T-helper 22 cell (primary cell): Measurements from ENCODE around the gene SELENOP.
"Not testable (repeated sequence)": the region's sequence is repeated elsewhere in the genome, so short reads cannot be mapped to it uniquely, and the experiment has no call there.

Source experiments
- DNase-seq: peaks from one replicate; pipeline ENCODE4 v3.0.0-alpha.2; 2020; ENCODE audit warnings: low read depth

The SELENOP gene, protein sequence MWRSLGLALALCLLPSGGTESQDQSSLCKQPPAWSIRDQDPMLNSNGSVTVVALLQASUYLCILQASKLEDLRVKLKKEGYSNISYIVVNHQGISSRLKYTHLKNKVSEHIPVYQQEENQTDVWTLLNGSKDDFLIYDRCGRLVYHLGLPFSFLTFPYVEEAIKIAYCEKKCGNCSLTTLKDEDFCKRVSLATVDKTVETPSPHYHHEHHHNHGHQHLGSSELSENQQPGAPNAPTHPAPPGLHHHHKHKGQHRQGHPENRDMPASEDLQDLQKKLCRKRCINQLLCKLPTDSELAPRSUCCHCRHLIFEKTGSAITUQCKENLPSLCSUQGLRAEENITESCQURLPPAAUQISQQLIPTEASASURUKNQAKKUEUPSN

GRCh38 chr5:42811591-42812446 lies at the start of gene SELENOP:
Gene SELENOP (minus strand): TSS chr5:42811892. CDS start chr5:42808353, 3,539 bp downstream.
- no peak for DNase-seq

DNA sequence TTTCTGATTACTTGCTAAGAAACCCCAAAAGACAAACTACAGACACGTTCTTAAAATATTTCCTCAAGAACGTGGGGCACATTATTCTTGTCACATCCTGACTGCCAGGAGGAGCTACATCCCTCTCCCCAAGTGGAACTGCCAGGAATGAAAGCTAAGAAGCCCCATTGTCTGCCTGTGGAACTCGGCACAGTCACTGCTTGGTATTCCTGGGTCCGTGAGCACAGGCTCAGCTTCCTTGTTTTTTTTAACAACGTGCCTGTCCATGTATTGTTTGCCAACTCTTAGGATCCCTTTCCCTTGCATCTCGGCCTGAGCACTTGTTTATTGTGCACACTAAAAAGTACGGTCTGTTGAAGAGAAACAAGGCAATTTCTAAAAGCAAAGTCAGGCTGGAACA lies 47.0 kb upstream of the SELENOP start:
- no peak for DNase-seq

GRCh38 chr5:42858031-42858643 lies 46.4 kb upstream of the SELENOP start:
- no peak for DNase-seq

GRCh38 chr5:42855811-42856210 lies 44.1 kb upstream of the SELENOP start:
- no peak for DNase-seq

- no peak for DNase-seq
Measured at GRCh38 chr5:42855386-42855785, 43.7 kb upstream of the SELENOP start.

GRCh38 chr5:42854795-42855194 lies 43.1 kb upstream of the SELENOP start:
- DNase-seq = no peak

DNA sequence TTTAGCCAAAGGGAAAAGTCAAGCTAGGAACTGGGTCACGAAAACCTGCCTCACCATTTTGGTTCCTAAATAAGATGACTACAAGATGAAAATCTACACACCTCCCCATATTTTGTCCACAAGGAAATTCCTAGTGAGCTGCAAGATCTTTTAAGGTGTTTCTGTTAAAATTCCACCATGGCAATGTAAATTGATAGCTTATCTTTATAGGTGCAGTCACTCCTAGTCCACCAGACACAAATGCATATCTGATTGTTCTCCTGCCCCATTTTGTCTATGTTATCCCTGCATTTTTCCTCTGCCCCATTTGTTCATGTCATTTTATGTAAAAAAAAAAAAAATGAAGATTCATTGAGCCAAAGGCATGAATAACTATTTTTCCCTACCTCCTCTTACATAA lies 41.1 kb upstream of the SELENOP start:
- no peak for DNase-seq

DNA sequence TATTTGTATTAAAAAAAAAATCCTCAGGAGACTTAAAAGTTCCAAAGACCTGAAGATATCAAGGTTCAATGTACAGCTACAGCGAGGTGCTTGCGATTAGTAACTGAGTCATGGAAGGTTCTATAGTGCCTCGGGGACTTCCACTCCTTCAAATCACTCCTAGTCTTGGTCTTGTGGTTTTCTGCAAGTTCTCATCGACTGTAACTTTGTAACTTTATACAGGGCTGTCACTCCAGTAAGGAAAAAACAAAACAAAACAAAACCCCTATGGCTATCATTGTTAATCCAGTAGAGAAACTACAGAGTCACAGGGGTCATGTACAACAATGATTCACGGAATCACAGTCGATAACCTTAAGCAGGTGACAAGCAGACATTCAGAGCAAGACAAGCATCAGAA lies 39.8 kb upstream of the SELENOP start:
- DNase-seq = no peak

DNA sequence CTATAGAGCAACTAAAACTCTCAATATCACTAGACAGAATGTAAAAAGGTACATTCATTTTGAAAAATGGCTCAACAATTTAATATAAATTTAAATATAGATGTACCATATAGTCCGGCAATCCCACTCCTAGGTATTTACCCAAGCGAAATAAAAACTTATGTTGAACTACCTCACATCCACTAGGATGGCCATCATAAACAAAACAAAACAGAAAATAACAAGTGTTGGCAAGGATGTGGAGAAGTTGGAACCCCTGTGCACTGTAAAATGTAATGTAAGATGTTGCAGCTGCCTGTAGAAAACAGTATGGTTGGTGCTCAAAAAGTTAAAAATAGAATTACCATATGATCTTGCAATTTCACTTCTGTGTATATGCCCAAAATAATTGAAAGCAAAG lies 36.9 kb upstream of the SELENOP start:
- DNase-seq = no peak

- not testable (repeated sequence) for DNase-seq
Measured at GRCh38 chr5:42844408-42844807, 32.7 kb upstream of the SELENOP start.

GRCh38 chr5:42843675-42844292 lies 32.1 kb upstream of the SELENOP start:
- DNase-seq = no peak

DNA sequence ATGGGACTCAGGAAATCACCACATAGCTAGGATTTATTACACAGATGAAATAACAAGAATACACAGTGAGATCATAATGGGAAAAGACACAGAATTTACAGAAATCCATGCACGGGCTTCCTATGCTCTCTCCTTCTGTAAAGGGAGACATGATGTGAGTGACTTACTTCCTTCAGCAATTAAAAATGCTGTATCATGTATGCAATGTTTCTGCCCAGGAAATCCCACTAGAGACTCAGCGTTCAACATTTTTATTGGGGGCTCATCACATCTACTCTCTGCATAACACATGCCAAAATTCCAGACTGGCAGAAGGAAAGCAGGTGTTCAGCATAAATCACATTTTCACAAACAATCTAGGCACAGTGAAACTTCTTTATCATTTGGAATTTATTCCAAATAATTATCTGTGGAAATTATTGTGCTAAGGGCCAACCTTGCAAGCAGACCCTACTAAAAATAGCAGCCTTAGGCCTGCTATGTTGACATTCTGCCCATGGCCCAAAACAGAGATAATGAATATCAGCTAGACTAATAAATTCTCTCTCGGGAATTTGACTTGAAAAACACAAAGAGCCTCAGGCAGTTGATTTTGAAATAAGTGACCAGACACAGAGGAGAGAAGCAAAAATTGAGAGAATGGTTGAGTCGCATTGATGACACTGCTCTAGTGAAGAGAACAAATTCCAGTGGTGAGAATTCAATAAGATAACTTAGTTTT lies 31.4 kb upstream of the SELENOP start:
- DNase-seq = no peak

DNA sequence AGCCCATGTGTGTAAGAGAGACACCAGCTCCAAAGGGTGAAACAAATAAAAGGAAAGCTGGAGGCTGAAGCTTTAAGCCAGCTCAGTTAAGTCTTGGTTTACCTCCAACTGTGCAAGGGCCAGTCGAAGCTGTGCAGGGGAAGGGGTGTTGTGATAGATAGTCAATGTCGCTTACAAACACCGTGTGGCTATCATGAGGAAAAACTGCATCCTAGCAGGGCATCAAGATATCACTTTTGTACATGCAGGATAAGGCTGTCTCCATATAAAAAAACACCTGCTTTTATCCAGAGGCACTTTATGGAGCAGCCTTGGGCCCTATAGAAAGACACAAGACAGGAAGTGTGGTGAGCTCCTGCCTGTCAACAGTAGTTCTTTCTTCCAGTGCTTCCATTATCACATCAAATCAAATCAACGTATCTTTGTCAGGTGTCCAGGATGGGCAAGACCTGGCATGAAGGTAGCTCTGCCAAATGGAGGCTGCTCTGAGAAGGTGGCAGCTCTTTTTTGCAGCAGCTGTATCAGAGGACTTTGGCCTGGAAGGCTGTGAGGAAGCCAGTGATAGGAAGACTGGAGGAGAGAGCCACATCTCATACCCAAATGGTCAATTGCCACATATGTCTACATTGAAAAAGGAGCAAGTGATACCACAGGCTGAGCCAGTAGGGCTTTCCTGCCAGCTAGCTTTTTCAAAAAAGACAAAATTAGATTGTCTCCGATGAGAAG lies 29.3 kb upstream of the SELENOP start:
- DNase-seq = no peak

- DNase-seq = no peak
Measured at GRCh38 chr5:42840269-42840668, 28.6 kb upstream of the SELENOP start.

DNA sequence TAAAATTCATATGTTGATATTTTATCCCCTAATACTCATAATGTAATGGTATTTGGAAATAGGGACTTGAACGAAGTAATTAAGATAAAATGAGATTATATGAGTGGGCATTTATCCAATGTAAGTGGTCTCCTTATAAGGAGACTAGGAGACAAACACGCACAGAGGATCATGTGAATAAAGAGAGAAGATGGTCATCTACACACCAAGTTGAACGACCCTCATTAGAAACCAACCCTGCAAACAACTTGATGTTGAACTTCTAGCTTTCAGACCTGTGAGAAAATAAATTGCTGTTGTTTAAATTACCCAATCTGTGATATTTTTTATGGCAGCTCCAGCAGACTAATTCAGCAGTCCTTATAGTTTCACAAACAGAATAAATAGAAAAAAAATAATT lies 27.5 kb upstream of the SELENOP start:
- DNase-seq = no peak

DNA sequence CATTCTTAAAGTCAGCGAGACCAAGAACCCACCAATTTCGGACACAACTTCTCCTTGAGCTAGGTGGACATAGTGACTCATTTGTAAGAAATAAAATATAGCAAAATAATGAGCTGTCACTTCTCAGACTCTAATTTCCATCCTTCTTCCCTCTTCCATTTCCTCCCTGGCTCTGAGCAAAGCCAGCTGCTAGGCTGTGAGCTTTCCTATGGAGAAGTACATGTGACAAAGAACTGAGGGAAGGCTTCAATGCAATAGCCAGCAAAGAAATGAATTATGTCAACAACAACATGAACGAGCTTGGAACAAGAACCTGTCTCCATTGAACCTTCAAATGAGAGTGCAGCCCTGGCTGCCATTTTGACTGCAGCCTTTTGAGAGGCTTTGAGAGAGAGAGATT lies 25.9 kb upstream of the SELENOP start:
- DNase-seq = no peak

- DNase-seq = no peak
Measured at GRCh38 chr5:42836070-42836769, 24.5 kb upstream of the SELENOP start.

- no peak for DNase-seq
Measured at GRCh38 chr5:42832060-42832459, 20.4 kb upstream of the SELENOP start.

DNA sequence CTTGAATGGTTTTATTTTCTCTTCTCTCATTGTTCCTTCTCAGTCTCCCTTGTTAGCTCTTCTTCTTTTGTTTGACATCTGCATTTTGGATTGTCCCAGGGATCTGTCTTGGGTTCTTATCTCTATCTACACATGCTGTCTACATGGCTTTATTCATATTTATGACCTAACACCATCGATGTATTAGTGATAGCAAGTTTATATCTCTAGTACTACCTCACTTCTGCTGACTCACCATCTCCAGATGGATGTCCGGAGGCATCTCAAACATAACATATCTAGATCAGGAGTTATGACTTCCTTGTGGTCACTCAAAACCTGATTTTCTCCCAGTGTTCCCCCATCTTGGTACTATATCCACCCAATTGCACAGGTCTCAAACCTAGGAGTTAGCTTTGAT lies 19.2 kb upstream of the SELENOP start:
- DNase-seq = no peak

DNA sequence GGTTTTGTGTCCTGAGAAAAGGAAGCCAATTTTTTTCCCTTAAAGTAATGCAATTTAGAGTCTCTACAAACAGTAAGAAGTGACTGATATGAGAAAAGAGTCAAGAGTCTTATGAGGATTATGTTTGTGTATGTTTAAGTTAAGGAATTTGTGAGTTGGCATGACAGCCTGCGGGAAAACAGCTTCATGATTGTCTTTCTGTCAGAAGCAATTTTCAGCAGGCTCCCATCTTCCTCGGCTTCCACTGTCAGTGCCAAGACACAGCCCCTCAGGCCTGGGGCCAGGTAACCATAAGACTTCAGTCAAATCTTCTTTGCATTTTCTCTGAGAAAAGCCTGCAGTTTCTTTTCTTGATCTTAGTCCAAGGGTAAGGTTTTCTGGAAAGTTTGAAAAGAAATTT lies 17.0 kb upstream of the SELENOP start:
- no peak for DNase-seq
